HG02798 (cell line): Measurements from ENCODE around the gene TTC21B.
"Not testable (repeated sequence)": the region's sequence is repeated elsewhere in the genome, so short reads cannot be mapped to it uniquely, and the experiment has no call there.

ENCODE experiments used
- ATAC-seq: cut with Tn5 transposase; IDR thresholded peaks from one replicate; pipeline ENCODE4 v1.9.1; 2021; ENCODE audit warnings: mild to moderate bottlenecking; ENCODE audit not compliant: unreplicated experiment, poor library complexity

TTC21B gene

DNA sequence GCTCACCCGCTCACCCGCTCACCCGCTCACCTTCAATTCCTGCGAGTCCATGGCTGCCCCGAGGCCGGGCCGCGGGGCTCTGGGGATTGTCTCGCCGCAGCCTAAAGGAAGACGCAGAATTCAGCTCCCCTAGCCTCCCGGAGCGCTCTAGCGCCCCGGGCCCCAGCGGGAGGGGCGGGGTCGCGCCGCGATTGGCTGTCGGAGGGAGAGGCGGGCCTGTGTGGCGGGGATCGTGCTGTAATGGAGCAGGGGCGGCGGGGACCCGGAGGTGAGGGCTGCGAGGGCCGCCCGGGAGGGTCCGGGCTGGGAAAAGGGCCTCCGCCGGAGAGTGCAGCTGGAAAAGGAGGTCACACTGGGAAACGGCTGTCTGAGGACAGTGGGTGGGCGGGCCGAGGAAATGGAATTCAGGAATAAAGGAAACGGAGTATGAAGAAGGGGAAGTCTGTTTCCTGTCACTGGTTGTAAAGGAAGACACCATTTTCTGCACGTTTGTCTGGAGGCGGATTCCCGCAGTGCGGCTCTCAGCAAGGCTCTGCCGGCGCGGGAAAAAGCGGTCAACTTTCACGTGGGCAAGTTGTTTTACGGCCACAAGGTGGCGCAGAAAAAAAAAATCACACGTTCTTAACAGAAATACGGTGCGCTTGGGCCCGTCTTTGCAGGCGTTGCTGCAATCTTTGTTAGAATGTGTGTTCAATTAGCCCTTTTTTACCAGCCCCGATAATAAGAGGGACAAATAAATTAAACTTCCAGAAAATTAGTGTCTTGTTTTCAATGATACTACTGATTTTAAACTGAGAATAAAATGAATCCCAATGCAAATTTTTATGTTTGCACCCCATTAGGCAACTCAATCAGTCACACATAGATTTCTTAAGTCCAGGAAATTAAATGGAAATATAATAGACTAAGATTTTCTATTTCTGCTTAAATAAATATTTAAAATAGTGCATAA is at the start of gene TTC21B:
Gene TTC21B, minus strand, starts transcription at position 122 of the 952 bp plus-strand sequence. Its CDS starts 71 bp downstream, at position 51.
- peak; percentile 97 for ATAC-seq

DNA sequence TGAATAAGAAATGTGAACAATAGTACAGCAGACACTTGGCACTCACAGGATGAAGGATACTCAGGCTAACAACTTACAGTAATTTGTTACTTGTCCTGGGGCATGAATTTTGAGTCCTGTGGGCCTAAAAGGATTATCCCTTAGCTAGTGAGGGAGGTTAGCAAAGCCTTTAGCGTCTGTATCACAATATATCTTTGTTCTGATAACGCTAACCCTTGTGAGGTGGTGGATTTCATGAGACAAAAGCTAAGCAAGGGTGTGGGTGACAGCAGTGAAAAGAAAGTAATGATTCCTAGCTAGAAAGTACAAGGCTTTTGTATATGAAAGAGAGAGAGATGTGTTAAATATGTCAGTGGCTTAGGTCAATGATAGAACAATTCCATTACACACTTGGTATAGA is 46.8 kb upstream of the TTC21B start:
- no peak for ATAC-seq

DNA sequence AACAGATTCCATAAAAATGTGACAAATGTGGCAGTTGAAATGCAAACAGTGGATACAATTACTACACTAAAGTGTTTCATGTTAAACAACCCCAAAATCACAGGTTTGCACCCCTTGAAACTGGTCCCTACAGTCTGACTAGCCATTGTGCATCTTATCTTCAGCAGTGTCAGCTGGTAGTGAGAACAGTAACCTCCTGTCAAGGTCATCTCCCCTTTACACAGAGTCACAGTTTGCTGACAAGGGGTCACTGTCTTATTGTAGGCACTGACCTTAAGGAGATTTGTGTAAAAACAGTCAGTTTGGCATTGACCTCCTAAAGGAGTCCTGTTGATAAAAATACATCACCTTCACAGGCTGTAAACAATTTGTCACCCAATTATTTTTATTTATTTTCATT is 37.3 kb upstream of the TTC21B start:
- ATAC-seq, result no peak

DNA sequence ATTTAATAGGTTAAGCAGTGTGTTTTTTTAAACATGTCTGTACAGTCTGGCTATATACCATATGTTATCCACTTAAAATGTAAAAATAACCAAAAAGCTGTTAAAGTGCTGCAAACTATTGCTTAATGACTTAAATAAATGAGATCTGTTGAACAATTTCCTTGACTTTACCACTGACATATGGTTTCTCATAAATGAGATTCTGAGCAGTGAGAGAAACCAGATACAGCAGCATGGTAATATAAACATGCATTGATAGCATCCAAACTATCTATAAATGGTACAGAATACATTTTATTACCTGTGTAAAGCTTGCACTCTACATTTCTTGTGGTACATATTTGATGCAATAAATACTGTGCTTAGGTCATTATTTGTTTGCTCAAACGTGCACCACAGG is 36.3 kb upstream of the TTC21B start:
- ATAC-seq, result no peak

DNA sequence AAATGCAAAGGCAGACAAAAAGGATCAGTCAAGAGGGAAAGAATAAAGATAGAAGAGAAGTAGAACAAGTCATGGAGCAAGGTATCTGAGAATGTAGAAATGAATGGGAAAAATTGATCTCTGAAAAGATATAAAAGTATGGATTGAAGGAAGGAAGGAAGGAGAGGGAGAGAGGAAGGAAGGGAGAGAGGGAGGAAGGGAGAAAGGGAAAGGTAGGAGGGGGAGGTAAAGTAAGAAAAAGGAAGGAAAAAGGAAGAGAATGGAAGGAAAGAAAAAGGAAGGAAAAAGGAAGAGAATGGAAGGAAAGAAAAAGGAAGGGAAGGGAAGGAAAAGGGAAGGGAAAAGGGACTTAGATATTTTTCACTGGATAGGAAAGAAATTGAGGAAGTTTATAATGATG is 31.5 kb upstream of the TTC21B start:
- no peak for ATAC-seq

DNA sequence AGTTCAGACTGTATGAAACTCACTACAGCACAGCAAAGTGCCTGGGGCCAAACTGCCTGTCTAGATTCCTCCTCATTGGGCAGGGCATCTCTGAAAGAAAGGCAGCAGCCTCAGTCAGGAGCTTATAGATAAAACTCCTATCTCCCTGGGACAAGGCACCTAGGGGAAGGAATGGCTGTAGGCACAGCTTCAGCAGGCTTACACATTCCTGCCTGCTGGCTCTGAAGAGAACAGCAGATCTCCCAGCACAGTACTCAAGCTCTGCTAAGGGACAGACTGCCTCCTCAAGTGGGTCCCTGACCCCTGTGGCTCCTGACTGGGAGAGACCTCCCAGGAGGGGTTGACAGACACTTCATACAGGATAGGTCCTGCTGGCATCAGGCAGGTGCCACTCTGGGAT is 18.6 kb upstream of the TTC21B start:
- not testable (repeated sequence) for ATAC-seq

DNA sequence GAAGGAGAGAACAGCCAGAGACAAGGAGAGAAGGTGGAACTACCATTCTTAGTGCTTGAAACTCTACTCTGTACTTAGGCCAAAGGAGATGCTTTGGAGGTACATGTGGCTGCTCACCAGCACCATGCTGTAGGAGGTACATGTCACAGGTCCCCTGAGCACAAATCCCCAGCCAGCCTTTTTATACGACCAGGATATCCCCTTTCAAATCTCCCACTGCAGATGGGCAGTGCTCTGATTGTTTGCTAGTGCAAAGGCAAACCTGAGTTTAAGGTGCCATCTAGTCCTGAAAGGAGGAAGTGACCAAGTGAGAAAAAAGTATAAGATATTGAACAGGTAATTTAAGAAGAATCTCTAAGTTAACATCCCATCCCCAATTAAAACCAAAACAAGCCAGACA is 17.1 kb upstream of the TTC21B start:
- no peak for ATAC-seq

DNA sequence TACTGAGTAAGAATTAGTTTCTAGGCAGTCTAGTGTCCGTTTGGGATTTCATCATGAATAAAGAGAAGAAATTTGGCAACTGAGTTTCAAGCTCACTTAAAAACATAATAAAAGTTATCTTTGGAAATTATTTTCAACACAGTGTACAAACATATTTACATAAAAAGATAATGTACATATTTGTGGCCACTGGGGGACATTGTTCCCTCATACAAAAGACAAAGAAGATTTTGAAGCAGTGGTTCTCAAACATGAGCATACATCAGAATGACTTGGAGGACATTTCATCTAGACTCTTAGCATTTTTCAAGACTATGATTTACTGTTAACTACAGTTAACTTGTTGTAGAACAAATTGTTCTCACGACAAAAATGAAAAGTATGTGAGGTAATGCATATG is 15.7 kb upstream of the TTC21B start:
- ATAC-seq, result no peak

DNA sequence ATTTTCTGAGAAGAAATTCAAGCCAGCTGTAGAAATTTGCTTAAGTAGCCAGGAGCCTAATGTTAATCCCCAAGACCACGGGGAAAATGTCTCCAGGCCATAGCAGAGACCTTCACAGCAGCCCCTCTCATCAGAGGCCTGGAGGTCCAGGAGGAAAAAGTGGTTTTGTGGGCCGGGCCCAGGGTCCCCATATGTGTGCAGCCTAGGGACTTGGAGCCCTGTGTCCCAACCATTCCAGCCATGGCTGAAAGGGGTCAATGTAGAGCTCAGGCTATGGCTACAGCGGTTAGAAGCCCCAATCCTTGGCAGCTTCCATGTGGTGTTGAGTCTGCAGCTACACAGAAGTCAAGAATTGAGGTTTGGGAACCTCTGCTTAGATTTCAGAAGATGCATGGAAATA is 14.2 kb upstream of the TTC21B start:
- no peak for ATAC-seq

DNA sequence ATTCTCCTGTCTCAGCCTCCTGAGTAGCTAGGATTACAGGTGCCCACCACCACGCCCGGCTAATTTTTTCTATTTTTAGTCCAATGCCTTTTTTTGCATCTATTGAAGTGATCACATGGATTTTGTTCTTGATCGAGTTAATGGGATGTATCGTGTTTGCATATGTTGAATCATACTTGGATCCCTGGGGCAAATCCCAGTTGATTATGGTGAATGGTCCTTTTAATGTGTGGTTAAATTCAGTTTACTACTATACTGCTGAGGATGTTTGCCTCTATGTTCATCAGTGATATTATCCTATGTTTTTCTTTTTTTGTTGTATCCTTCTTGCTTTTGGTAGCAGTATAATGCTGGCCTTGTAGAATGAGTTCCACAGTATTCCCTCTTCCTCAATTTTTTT is 8.2 kb upstream of the TTC21B start:
- no peak for ATAC-seq

DNA sequence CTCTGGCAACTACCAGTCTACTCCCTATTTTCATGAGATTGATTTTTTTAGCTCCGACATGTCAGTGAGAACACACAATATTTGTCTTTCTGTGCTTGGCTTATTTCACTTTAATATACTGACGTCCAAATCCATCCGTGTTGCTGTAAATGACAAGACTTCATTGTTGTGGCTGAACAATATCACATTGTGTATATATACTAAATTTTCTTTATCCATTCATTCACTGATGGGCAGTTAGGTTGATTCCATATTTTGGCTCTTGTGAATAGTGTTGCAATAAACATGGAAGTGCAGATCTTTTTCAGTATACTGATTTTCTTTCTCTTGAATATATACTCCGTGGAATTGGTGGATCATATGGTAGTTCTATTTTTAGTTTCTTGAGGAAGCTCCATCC is 5.8 kb upstream of the TTC21B start:
- no peak for ATAC-seq

DNA sequence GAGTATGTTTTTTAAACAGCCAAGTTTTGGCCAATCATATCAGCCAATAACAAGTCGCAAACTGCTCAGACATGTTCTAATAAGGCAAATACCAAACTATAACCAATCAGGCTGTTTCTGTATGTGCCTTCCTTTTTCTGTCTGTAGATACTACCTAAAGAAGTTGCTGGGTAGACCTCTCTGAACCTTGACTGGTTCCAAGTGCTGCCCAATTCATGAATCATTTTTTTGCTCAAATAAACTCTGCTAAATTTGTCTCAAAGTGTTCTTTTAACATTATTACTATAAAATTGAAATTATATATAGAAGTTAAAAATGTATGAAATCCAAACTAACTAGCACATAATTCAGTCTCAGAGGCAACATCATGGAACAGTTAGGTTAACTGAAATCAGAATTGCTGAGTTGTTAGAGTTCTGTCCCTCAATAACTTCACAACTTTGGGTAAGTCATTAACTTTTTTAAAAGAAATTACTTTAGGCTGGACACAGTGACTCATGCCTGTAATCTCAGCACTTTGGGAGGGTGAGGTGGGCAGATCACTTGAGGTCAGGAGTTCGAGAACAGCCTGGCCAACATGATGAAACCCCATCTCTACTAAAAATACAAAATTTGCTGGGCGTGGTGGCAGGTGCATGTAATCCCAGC is 4.9 kb upstream of the TTC21B start:
- no peak for ATAC-seq

DNA sequence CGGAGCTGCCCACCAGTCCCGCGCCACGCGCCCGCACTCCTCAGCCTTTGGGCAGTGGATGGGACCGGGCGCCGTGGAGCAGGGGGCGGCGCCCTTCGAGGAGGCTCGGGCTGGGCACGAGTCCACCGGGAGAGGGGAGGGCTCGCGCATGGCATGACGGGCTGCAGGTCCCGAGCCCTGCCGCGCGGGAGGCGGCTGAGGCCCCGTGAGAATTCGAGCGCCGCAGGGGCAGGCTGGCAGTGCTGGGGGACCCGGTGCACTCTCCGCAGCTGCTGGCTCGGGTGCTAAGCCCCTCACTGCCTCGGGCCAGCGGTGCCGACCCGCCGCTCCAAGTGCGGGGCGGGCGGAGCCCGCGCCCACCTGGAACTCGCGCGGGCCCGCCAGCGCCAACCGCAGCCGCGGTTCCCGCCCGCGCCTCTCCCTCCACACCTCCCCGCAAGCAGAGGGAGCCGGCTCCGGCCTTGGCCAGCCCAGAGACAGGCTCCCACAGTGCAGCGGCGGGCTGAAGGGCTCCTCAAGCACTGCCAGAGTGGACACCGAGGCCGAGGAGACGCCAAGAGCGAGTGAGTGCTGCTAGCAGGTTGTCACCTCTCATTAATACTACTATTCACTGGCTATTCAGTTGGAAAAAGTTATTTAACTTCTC is 3.6 kb upstream of the TTC21B start:
- ATAC-seq, result no peak

DNA sequence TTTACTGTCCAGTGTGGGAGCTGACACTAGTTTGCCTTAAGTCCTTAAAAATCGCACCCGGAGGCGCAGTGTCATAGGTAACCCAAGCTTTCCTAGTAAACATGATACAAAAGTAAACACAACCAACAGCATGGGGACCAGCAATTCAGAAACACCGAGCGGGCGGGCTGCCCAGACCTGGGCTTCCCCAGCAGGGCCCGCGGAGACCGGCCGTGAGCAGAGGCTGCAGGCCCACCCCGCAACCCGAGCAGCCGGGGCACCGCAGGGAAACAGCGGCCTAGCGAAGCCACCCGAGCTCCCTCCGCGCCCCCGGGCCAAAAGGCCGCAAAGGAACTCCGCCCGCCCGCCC is 296 bp downstream of the TTC21B start:
- ATAC-seq, result peak; percentile 40

DNA sequence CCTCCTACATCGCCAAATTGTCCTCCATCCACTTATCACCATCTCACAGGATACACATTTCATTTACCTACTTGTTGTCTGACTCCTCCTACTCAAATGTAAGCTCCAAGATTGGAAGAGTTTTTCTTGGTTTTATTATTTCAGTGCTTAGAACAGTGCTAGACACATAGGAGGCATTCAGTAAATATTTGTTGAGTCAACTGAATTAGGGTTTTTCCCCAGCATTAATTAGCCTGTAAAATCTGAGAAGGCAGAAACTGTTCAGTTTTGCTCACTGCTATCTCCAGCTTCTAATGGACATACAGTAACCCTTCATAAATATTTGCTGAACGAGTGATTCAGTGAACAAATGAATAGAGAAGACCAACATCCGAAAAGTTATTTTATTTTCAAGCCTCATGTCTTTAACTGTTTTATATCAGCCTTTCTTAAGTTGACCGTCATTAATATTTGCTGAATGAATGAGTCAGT is 800 bp downstream of the TTC21B start:
- no peak for ATAC-seq

DNA sequence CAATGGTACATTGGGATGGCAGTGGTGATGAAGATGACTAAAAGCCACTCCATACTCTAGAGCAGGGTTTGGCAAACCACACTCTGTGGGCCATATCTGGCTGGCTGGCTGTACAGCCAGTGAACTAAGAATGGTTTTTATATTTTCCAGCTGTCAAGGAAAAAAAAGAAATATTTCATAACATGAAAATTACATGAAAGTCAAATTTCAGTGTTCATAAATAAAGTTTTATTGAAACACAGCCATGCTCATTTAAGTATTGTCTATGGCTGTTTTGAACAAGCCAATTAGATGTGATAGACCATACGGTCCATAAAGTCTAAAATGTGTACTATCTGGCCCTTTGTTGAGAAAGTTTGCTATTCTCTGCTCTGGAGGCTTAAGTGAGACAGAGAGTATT is 1.5 kb downstream of the TTC21B start:
- ATAC-seq, result no peak

DNA sequence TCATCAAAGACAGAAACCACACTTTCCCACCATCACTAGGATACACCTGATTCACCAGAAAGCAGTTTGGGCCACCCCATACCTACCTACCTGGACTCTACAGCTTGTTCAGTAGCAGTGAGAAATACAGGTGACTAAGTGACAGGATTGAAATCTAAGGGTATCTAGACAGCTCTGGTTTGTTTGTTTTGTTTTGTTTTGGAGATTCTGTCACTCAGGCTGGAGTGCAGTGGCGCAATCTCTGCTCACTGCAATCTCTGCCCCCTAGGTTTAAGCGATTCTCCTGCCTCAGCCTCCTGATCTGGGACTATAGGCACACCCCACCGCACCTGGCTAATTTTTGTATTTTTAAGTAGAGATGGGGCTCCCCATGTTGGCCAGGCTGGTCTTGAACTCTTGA is 3.1 kb downstream of the TTC21B start:
- no peak for ATAC-seq

DNA sequence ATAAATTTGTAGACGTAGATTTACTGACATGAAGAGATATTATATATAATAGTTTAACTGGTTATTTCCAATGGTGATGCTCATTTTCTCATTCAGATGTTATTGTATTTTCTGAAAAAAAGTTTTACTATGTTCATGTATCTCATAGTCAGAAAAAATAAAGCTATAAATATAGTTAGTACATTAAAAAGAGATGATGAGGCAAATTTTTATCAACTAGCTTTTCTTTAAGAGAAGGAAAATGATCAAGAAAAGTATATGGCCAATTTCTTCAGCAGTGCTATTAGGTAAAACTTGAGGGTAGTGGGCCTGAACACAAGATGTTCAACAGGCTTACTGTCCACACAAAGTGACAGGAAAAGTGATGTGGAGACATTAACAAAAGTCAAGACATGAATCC is 11.7 kb downstream of the TTC21B start:
- no peak for ATAC-seq

DNA sequence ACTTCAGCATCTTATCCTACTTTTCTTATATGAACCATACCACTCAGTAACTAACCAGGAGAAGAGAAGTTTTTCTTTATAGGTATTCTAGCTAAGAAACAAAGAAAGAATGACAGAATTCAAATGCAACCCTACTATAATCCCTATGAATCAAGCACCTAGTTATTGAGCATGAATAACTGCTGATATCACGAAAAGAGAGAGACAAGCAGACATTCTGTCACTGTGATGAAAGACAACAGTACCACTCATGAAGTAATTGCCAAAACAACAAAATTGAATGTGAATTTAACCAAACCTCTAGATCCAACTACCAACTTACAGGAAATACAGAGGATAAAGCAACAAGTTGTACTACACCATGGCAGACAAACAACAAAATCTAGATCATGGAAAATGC is 15.3 kb downstream of the TTC21B start:
- ATAC-seq, result no peak

DNA sequence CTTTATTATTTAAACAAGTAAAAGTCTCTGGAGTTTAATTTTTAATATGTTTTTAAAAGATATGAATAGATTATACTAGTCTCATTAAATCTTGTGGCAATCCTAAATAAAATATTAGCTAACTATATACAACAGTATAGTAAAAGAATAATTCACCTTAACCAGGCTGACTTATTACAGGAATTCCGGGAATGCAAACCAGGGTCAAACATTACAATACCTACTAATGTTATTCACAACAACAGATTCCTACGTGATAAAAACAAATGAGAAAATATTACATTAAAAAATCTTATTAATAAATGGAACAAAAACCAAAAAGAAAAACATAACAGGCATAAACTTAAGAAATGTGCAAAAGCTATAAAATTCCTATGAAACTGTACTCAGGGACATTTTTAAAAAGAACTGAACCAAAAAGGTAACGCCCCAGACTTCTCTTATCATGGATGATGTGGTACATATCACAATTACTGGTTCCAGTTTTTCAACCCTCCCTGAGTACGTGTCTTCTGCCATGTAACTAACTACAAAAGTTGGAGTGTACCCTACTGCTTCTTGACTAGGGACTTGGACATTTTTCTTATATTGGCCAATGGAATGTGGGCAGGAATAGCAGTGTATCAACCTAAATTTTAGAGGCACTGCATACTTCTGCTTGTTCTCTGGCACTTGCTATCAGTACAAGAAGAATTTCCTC is 20.2 kb downstream of the TTC21B start:
- ATAC-seq, result no peak

DNA sequence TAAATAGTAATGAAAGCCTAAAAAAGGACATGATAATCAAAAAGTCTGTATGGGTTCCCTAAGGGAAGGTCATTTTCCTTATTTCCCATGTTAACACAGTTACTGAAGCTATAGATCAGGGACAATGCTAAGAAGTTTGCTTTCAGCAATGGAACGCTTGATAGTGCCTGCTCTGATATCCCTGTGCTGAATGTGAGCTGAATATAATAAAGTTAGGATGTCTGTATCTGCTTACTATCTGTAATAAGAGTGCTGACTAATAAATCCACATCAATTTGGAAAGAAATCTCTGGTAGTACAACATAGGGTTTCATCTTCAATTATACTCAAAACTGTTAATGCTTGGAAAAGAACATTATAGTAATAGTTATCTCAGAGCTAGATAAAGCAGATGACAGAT is 25.8 kb downstream of the TTC21B start:
- ATAC-seq, result no peak
